OCI-LY1 (cell line): ENCODE results near the gene STAU1.

Experiments used
- EZH2 ChIP-seq: fragments of 200-600 bp; sonication (generic), shearing (Covaris generic); IDR thresholded peaks from 2 replicates; pipeline ENCODE4 v1.8.0; 2017; ENCODE audit warnings: borderline replicate concordance, mixed run types, mild to moderate bottlenecking, antibody characterized with exemption, low read length, moderate library complexity, mixed read lengths
- TF ChIP-seq, protein P1 (sequence below): fragments of 200-600 bp; sonication (generic), shearing (Covaris generic); IDR thresholded peaks from 2 replicates; pipeline ENCODE4 v1.5.1; 2017; ENCODE audit warnings: mild to moderate bottlenecking, antibody characterized with exemption, low read length, moderate library complexity, mixed read lengths

DNA sequence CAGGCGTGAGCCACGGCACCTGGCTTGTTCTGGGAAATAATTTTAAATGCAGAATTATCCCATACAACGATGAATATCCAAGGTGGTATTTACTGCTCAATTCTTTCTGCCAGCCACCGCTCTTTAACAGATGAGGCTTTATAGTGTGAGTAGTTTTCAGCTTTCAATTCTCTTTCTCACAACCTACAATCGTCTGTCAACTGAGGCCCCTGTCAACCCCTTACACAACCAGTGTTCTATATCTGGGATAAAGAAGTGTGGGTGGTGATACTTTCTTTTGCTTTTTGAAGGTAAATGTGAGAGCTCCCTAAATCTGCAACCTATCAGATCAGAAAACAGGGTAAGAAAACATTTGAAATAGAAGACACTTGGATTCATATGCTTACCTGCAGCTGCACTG lies 22.5 kb downstream of the STAU1 start:
- TF ChIP-seq EZH2, result no peak
- TF ChIP-seq, protein P1, sequence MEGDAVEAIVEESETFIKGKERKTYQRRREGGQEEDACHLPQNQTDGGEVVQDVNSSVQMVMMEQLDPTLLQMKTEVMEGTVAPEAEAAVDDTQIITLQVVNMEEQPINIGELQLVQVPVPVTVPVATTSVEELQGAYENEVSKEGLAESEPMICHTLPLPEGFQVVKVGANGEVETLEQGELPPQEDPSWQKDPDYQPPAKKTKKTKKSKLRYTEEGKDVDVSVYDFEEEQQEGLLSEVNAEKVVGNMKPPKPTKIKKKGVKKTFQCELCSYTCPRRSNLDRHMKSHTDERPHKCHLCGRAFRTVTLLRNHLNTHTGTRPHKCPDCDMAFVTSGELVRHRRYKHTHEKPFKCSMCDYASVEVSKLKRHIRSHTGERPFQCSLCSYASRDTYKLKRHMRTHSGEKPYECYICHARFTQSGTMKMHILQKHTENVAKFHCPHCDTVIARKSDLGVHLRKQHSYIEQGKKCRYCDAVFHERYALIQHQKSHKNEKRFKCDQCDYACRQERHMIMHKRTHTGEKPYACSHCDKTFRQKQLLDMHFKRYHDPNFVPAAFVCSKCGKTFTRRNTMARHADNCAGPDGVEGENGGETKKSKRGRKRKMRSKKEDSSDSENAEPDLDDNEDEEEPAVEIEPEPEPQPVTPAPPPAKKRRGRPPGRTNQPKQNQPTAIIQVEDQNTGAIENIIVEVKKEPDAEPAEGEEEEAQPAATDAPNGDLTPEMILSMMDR, result no peak
